HG02885 (cell line): ENCODE measurements around the gene SUN1.

Source experiments
- ATAC-seq: cut with Tn5 transposase; IDR thresholded peaks from one replicate; pipeline ENCODE4 v1.9.1; 2021; ENCODE audit warnings: mild to moderate bottlenecking; ENCODE audit not compliant: unreplicated experiment, poor library complexity

The SUN1 gene

GRCh38 chr7:875476-876076, 43.3 kb downstream of the SUN1 start:
- ATAC-seq: no peak

DNA sequence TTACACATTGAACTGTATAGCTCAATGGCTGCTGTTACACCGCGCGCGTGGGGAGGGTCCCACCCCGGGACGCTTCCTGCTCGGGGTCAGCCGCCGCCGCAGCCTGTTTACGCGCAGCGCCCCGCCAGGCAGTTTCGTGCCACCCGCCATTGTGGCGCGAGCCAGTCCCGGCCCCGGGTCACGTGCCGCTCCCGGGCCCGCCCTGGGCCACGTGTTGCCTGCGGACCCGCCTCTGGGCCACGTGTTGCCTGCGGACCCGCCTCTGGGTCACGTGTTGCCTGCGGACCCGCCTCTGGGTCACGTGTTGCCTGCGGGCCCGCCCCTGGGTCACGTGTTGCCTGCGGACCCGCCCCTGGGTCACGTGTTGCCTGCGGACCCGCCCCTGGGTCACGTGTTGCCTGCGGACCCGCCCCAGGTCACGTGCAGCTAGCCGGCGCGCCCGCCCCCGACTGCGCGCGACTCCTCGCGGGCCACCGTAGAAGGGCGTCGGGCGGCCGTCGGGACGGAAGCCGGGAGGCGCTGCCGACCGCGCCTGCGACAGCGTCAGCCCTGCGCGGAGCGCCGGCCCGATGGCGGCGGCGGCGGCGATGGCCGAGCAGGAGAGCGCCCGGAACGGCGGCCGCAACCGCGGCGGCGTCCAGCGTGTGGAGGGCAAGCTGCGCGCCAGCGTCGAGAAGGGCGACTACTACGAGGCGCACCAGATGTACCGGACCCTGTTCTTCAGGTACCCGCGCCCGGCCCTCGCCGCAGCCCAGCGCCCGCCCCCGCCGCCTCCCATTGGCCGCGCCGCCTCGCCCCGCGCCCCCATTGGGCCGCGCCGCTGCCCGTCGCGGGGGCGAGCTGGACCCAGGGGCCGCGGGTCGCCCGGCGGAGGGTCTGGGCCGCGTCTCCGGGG, 44.0 kb downstream of the SUN1 start, which contains the start of gene GET4:
TSS of gene GET4 (plus strand) at position 478 of the 895 bp plus-strand sequence. CDS start at position 570, 92 bp downstream.
- peak; percentile 78 for ATAC-seq

DNA sequence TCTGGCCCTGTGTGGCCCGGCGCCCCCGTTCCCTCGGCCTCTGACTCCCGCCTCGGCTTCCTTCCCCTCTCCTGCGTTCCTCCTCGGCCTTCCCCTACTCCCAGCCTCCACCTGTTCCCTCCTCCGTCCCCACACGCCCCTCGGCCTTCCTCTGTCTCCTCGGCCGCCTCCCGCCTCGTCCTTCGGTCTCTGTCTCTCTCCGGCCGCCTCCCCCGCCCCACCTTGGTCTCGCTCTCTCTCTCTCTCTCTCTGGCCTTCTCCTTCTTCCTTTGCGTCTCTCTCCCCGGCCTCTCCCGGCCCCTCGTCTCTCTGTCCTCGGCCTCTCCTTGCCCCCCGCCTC, 44.7 kb downstream of the SUN1 start:
- ATAC-seq: peak; percentile 29

DNA sequence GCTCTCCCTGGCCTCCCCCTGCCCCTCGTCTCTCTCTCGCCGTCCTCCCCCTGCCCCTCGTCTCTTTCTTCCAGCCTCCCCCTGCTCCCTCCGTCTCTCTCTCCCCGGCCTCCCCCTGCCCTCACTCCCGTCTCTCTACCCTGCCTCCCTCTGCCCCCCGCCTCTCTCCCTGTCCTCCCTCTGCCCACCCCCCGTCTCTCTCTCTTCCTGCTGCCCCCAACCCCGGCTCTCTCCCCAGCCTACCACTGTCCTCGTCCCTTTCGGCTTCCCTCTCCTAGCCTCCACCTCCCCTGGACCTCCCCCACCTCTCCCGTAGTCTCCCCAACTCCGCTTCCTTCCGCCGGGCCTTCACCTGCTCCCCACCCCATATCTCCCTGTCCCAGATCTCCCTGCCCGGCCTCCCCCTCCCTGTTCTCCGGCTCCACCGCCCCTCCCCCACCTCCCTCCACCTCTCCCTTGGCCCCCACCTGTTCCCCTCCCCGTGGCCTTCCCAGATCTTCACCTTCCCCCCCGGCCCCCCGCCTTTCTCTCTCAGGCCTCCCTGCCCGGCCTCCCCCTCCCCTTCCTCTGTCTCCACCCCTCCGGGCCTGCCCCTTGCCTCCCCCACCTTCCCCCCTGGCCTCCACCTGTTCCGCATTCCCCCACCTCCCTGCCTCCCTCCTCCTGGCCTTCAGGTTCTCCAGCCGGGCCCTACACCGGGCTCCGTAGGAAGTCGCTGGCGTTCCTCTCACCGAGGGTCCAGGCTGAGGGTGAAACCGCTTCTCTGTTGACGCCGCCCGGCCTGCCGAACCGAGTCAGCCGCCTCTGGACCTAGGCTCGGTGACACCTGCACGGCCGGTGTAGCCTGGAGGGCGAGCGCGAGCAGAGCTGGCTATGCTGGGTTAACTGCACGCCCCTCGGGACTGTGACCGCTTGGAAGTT, 45.3 kb downstream of the SUN1 start:
- ATAC-seq: no peak

DNA sequence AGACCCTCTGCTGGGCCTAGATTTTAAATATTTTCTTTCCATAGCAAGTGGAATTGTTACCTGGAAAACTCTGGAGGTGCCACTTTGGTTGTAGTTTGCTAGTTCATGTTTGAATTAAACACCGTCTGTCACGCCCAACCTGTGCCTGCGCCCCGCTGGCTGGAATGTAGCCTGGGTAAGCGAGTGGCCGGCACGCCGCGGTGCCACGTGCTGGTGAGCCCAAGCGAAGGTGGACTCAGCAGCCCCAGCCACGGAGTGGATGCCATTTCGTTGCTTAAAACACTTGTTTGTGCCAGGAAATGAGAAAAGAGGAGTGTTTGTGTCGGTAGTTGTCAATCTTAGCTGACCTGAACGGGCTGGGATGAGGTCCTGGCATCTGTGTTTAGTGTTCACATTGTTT, 46.8 kb downstream of the SUN1 start:
- ATAC-seq: no peak

GRCh38 chr7:879706-880105, 47.4 kb downstream of the SUN1 start:
- no peak for ATAC-seq

GRCh38 chr7:880450-880849, 48.2 kb downstream of the SUN1 start:
- ATAC-seq: no peak

DNA sequence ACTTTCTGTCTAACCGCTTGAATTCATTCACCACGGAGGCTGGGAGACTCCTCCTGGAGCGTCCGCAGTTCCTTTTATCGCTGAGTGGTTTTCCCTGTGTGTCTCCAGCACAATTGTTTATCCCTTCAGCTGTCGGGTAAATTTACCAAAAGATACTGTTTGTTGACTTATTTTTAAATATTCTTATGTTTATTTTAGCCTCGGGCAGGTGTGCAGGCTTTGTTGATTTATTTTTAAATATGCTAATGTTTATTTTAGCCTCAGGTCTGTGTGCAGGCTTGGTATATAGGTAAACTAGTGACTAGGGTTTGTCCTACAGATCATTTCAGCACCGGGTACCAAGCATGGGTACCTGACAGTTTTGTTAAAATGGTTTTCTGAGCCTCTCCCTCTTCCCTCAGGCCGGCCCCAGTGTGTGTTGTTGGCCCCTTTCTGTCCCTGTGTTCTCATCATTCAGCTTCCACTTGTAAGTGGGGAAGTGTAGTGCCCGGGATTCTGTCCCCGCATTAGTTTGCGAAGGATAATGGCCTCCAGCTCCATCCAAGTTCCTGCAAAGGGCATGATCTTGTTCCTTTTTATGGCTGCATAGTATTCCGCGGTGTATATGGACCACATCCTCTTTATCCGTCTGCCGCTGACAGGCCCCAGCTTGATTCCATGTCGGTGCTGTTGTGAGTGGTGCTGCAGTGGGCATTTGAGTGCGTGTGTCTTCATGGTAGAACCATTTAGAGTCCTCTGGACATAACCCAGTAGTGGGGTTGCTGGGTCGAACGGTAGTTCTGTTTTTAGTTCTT, 49.4 kb downstream of the SUN1 start:
- no peak for ATAC-seq

- ATAC-seq: no peak
Observed at GRCh38 chr7:882336-883035, 50.2 kb downstream of the SUN1 start.

GRCh38 chr7:883055-884021, 51.1 kb downstream of the SUN1 start:
- ATAC-seq: no peak

- ATAC-seq: no peak
Observed at GRCh38 chr7:884191-885003, 52.1 kb downstream of the SUN1 start.

- no peak for ATAC-seq
Observed at GRCh38 chr7:885261-885892, 53.1 kb downstream of the SUN1 start.

DNA sequence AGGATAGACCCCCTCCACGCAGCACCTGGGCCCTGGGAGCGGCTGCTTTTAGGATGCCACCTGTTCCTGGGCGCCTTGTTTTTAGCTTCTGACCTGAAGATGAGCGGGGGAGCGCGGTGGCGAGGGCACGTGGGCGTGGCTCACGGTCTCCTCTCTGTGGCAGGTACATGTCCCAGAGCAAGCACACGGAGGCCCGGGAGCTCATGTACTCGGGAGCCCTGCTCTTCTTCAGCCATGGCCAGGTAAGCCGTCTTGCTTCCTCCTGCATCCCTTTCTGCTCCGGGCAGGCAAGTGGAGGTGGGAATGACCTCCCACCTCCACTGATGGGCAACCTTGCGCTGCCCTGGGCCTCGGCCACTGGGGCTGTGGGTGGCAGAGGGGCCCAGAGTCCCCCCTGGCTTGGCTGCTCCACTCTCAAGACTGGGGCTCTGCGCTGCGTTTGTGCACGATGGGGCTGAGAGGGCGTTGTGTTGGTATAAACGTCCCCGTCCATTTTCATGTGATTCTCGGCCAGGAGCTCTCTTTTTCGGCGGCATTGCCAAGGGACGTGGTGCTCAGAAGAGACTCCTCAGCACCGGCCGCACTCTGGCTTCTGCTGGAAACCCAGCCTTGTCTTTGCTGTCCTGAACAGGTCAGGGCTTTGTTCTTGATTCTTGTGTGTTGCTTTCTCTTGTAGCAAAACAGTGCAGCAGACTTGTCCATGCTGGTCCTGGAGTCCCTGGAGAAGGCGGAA, 53.8 kb downstream of the SUN1 start:
- no peak for ATAC-seq

DNA sequence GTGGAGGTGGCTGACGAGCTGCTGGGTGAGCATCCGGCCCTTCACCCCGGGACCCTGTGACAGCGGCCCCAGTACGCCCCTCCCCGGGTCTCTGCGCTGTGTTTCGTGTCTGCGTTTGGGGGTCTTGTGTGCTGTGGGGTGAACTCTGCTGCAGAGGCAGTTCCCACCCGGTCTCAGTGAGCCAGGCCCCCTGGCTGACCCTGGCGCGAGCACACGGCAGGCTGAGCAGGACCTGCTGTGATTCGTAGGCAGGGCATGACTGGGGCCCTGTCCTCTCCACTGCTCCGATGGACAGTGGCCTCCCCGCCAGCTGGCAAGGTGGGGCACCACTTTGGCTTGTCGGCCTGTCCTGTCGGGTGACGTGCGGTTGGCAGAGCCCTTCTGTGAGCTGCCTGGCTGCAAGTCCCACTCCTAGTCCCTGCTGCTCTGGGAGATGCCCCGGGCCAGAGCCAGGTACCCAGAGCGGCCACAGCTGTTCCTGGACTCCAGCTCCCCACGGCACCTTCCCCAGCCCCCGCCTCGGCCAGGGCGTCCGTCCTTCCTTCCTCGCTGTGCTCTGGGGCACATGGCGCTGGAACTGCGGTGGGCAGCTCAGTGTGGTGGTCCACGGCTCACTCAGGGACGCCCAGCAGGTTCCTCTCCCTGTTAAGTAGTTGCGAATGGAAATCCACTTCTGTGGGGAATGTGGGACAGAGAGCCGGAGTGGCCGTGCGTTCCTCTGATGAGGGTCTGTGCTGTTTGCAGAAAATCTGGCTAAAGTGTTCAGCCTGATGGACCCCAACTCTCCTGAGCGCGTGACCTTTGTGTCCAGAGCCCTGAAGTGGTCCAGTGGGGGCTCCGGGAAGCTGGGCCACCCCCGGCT, 54.6 kb downstream of the SUN1 start:
- no peak for ATAC-seq

GRCh38 chr7:887488-887820, 55.2 kb downstream of the SUN1 start:
- no peak for ATAC-seq
